ENCODE results near the gene CDKAL1.

The CDKAL1 gene

DNA sequence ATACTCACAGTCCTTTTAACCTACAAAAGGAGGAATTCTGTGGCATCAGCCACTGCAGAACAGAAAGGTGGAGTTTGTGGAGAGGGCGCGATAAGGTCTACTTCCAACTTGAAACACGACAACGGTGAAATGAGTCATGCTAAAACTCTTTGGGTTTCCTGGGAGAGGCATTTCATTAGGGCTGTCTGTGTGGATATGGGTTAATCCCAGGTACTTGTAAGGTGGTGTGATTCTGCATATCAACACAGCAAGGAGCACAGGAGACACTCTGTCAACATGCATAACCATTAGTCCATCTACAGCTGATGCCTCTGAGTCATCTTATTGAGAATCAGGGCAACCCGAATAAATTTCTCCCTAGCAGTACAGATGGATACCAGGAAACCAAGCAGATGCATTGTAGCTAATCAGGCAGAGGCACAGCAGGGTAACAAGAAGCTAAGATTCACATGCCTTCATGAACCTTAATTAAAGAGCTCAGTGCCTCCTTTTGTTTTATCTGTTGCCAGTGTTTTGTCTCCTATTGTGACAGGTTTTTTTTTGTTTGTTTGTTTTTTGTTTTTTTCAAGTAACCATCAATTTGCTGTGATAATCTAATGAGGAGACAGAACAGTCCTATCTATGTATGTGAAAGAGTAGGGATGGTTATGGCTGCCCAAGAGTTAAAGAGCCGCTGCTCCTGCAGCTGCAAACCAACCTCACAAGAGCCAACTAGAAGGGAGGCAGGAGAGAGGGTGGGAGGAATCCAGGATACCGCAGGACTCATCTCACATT is 743.5 kb downstream of the CDKAL1 start:
- Histone ChIP-seq H3K27ac (no peak overlapping the region), H3K4me2 (ENCODE audit: low read length) (no peak overlapping the region), H3K4me3 (ENCODE audit: low read depth, low read length) (no peak overlapping the region), H3K27me3 (ENCODE audit: control insufficient read depth, insufficient read depth, low read length) (no peaks in the 10 kb centered on the region), H3K9me3 (ENCODE audit: control insufficient read depth, low read length) (no peaks in the 10 kb centered on the region), H3K4me1 (no peaks in the 10 kb centered on the region), H3K36me3 (ENCODE audit: control insufficient read depth, insufficient read depth, low read length) (no peaks in the 10 kb centered on the region), H2AFZ (no peak overlapping the region), H3K79me2 (no peaks in the 10 kb centered on the region), H3K9ac (no peak overlapping the region)
- TF ChIP-seq, protein P1, sequence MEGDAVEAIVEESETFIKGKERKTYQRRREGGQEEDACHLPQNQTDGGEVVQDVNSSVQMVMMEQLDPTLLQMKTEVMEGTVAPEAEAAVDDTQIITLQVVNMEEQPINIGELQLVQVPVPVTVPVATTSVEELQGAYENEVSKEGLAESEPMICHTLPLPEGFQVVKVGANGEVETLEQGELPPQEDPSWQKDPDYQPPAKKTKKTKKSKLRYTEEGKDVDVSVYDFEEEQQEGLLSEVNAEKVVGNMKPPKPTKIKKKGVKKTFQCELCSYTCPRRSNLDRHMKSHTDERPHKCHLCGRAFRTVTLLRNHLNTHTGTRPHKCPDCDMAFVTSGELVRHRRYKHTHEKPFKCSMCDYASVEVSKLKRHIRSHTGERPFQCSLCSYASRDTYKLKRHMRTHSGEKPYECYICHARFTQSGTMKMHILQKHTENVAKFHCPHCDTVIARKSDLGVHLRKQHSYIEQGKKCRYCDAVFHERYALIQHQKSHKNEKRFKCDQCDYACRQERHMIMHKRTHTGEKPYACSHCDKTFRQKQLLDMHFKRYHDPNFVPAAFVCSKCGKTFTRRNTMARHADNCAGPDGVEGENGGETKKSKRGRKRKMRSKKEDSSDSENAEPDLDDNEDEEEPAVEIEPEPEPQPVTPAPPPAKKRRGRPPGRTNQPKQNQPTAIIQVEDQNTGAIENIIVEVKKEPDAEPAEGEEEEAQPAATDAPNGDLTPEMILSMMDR (IDR thresholded peaks at IDR 0.05), result no peak

DNA sequence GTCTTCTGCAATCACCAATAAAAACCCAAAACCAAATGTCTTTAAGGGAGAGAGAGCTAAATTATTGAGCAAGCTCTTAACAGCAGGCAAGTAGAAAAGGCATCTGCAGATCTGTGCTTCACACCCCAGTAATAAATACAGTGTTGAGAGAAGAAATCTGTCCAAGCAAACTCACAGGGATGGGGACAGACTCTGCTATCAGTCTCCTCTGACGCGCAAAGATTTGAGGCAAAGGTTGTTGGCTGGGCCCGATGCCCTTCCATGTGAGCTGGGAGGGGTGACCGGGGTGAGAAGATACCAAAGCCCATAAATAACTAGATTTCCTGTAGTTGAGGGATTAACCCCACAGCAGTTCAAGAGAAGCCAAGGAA is 744.1 kb downstream of the CDKAL1 start:
- H3K36me3 ChIP-seq (ENCODE audit: control insufficient read depth, insufficient read depth, low read length), result no peaks in the 10 kb centered on the region
- no peak overlapping the region for H2AFZ ChIP-seq
- TF ChIP-seq, protein P1 (IDR thresholded peaks at IDR 0.05), result no peak
- no peaks in the 10 kb centered on the region for H3K79me2 ChIP-seq
- no peak overlapping the region for H3K9ac ChIP-seq
- no peaks in the 10 kb centered on the region for H3K9me3 ChIP-seq (ENCODE audit: control insufficient read depth, low read length)
- H3K27ac ChIP-seq, result no peak overlapping the region
- no peaks in the 10 kb centered on the region for H3K4me1 ChIP-seq
- no peak overlapping the region for H3K4me3 ChIP-seq (ENCODE audit: low read depth, low read length)
- no peaks in the 10 kb centered on the region for H3K27me3 ChIP-seq (ENCODE audit: control insufficient read depth, insufficient read depth, low read length)
- H3K4me2 ChIP-seq (ENCODE audit: low read length), result no peak overlapping the region

DNA sequence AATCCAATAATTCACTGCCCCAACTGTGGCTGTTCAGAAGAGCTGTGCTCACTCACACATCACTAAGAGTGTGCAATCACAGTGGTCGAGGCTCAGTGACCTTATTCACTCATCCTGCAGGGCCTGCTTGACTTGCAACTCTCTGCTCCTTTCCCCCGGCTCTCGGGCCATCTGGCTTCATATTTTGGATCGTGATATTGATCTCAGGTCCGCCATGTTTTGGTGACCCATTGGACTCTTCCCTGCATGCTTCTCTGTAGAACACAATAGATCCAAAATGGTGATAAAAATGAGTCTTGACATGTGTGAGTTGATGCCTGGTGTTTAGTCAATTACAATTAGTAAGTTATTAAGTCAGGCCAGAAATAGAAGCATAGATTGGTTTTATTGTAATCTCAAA is 745.4 kb downstream of the CDKAL1 start:
- H3K79me2 ChIP-seq, result no peaks in the 10 kb centered on the region
- H3K4me1 ChIP-seq, result no peaks in the 10 kb centered on the region
- TF ChIP-seq, protein P1 (IDR thresholded peaks at IDR 0.05), result no peak
- H3K27ac ChIP-seq, result no peak overlapping the region
- no peak overlapping the region for H2AFZ ChIP-seq
- no peaks in the 10 kb centered on the region for H3K27me3 ChIP-seq (ENCODE audit: control insufficient read depth, insufficient read depth, low read length)
- no peak overlapping the region for H3K4me3 ChIP-seq (ENCODE audit: low read depth, low read length)
- H3K36me3 ChIP-seq (ENCODE audit: control insufficient read depth, insufficient read depth, low read length), result no peaks in the 10 kb centered on the region
- no peak overlapping the region for H3K4me2 ChIP-seq (ENCODE audit: low read length)
- no peak overlapping the region for H3K9ac ChIP-seq
- H3K9me3 ChIP-seq (ENCODE audit: control insufficient read depth, low read length), result no peaks in the 10 kb centered on the region

DNA sequence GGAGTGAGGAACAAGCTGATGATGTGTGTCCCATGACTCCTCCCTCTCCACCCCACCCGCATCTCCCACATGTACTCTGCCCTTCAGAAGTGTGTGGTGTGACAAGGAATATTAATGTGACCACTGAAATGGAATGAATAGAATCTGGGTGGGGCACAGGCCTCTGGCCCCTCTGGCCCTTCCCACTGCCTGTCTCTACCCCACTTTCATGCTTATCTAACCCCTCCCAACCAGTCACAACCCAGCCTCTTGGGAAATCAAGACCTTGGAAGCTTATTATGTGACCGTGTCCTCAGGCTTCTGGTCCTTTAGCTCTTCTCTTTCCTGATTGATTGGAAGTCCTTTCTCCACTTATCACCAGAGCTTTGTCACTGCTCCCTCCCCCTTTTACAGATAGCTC is 747.1 kb downstream of the CDKAL1 start:
- H2AFZ ChIP-seq, result no peak overlapping the region
- H3K27ac ChIP-seq, result no peak overlapping the region
- no peaks in the 10 kb centered on the region for H3K9me3 ChIP-seq (ENCODE audit: control insufficient read depth, low read length)
- TF ChIP-seq, protein P1 (IDR thresholded peaks at IDR 0.05), result no peak
- no peaks in the 10 kb centered on the region for H3K4me1 ChIP-seq
- H3K4me3 ChIP-seq (ENCODE audit: low read depth, low read length), result no peak overlapping the region
- no peaks in the 10 kb centered on the region for H3K79me2 ChIP-seq
- no peak overlapping the region for H3K4me2 ChIP-seq (ENCODE audit: low read length)
- no peaks in the 10 kb centered on the region for H3K36me3 ChIP-seq (ENCODE audit: control insufficient read depth, insufficient read depth, low read length)
- no peaks in the 10 kb centered on the region for H3K27me3 ChIP-seq (ENCODE audit: control insufficient read depth, insufficient read depth, low read length)
- no peak overlapping the region for H3K9ac ChIP-seq

Measured in parathyroid adenoma (tissue), 2 donors.